ENCODE results near the gene FBXO5. TPM values are rescaled to one million over a fixed set of nuclear protein-coding genes. Genes with fewer than 3 reads are reported as not detected.
"Not testable (repeated sequence)": the region's sequence is repeated elsewhere in the genome, so short reads cannot be mapped to it uniquely, and the experiment has no call there.

FBXO5 gene
- polyA plus RNA-seq, 1 donor (not counting 4 experiments of a cell fraction or from before 2014, with no cell fraction given): 9.0 TPM

DNA sequence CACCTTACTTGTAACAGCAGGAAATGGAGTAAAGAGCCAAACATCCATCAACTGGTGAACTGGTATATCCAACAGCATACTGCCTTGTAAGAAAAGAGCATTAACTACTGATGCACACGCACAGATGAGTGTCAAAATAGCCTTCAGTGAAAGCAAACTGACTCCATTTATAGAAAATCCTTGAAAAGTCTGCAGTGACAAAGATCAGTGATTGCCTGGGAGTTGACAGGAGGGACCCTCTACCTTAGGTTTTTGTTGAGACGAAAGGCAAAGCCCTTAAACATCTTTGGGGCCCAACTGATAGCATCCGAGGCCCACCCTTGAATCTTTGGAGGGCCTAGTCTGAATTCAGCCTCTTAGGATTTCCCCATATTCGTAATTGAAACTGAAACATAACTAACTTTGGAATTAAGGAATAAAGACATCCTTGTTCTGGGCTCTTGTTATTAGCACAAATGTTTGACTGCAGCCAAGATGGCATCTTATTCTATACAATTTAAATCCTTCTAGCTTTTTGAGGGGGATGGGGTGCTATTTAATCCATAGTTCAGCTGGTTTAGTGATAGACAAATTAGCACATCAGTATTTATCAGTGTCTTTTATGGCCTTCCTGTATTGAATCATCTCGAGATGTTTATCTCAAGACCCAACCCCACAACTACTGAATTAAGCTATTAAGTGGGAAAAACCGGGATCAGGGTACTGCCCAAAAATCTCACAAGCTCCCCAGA is 13.0 kb downstream of the FBXO5 start:
- Histone ChIP-seq H2AFZ (ENCODE audit: control insufficient read depth, low read length) (no peak overlapping the region), H4K20me1 (ENCODE audit: control insufficient read depth, extremely low read depth, insufficient read depth, low read length) (no peaks in the 10 kb centered on the region), H3K4me2 (ENCODE audit: control insufficient read depth, extremely low read depth, insufficient read depth, low read depth, low read length) (no peak overlapping the region), H3K4me3 (ENCODE audit: control insufficient read depth in 2 of 3, extremely low read depth in 1 of 3, insufficient read depth in 2 of 3, low read depth in 1 of 3, low read length in 3 of 3) (no peak overlapping the region), H3K27ac (ENCODE audit: control insufficient read depth, insufficient read depth, low read length) (no peak overlapping the region), H3K79me2 (ENCODE audit: control insufficient read depth, insufficient read depth, low read length) (peaks cover 17% of the 10 kb centered on the region), H3K27me3 (ENCODE audit: control insufficient read depth, extremely low read depth, insufficient read depth, low read length) (no peaks in the 10 kb centered on the region), H3K36me3 (ENCODE audit: control insufficient read depth in 2 of 2, extremely low read depth in 1 of 2, insufficient read depth in 2 of 2, low read length in 2 of 2) (peaks cover 0 to 13% of the 10 kb centered on the region in 2 experiments), H3K4me1 (ENCODE audit: control insufficient read depth, extremely low read depth, insufficient read depth, low read length) (no peaks in the 10 kb centered on the region), H3K9me1 (ENCODE audit: control insufficient read depth, extremely low read depth, insufficient read depth, low read length) (no peaks in the 10 kb centered on the region), H3K9ac (ENCODE audit: control insufficient read depth, extremely low read depth, insufficient read depth, low read length) (no peak overlapping the region), H3K9me3 (ENCODE audit: control insufficient read depth, low read depth, low read length) (no peaks in the 10 kb centered on the region)
- DNase-seq (ENCODE audit: low read depth, low spot score) (no peak), FAIRE-seq (no peak)
- no peak for TF ChIP-seq EZH2 (IDR thresholded peaks at IDR 0.05; ENCODE audit: low read length)
- TF ChIP-seq, protein P1, sequence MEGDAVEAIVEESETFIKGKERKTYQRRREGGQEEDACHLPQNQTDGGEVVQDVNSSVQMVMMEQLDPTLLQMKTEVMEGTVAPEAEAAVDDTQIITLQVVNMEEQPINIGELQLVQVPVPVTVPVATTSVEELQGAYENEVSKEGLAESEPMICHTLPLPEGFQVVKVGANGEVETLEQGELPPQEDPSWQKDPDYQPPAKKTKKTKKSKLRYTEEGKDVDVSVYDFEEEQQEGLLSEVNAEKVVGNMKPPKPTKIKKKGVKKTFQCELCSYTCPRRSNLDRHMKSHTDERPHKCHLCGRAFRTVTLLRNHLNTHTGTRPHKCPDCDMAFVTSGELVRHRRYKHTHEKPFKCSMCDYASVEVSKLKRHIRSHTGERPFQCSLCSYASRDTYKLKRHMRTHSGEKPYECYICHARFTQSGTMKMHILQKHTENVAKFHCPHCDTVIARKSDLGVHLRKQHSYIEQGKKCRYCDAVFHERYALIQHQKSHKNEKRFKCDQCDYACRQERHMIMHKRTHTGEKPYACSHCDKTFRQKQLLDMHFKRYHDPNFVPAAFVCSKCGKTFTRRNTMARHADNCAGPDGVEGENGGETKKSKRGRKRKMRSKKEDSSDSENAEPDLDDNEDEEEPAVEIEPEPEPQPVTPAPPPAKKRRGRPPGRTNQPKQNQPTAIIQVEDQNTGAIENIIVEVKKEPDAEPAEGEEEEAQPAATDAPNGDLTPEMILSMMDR (optimal IDR thresholded peaks at IDR 0.05 in 1 of 3, IDR thresholded peaks at IDR 0.05 in 1 of 3, conservative IDR thresholded peaks at IDR 0.05 in 1 of 3; ENCODE audit: extremely low read depth in 1 of 3, insufficient read depth in 2 of 3, low read length in 3 of 3): no peak
- dilution Hi-C loops (cut with MboI; ENCODE audit: extremely low pct_ligation_motif_present, low sequenced_read_pairs): no loop called here

DNA sequence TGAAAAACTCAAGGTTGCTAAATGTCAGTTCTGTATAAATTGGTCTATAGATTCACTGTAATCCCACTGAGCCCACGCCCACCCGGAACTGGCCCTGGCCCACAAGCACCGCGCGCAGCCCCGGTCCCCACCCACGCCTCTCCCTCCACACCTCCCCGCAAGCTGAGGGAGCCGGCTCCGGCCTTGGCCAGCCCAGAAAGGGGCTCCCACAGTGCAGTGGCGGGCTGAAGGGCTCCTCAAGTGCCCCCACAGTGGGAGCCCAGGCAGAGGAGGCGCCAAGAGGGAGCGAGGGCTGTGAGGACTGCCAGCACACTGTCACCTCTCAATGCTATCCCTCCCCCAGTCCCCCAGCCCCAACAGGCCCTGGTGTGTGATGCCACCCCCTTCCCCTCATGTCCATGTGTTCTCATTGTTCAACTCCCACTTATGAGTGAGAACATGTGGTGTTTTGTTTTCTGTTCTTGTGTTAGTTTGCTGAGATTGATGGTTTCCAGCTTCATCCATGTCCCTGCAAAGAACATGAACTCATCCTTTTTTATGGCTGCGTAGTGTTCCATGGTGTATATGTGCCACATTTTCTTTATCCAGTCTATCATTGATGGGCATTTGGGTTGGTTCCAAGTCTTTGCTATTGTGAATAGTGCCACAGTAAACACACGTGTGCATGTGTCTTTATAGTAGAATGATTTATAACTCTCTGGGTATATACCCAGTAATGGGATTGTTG is 16.5 kb downstream of the FBXO5 start:
- H3K9ac ChIP-seq (ENCODE audit: control insufficient read depth, extremely low read depth, insufficient read depth, low read length); H3K36me3 ChIP-seq (ENCODE audit: control insufficient read depth in 2 of 2, extremely low read depth in 1 of 2, insufficient read depth in 2 of 2, low read length in 2 of 2); FAIRE-seq; H3K4me2 ChIP-seq (ENCODE audit: control insufficient read depth, extremely low read depth, insufficient read depth, low read depth, low read length); H3K27me3 ChIP-seq (ENCODE audit: control insufficient read depth, extremely low read depth, insufficient read depth, low read length); DNase-seq (ENCODE audit: low read depth, low spot score); H3K9me3 ChIP-seq (ENCODE audit: control insufficient read depth, low read depth, low read length); H3K9me1 ChIP-seq (ENCODE audit: control insufficient read depth, extremely low read depth, insufficient read depth, low read length); H4K20me1 ChIP-seq (ENCODE audit: control insufficient read depth, extremely low read depth, insufficient read depth, low read length); H3K4me3 ChIP-seq (ENCODE audit: control insufficient read depth in 2 of 3, extremely low read depth in 1 of 3, insufficient read depth in 2 of 3, low read depth in 1 of 3, low read length in 3 of 3); H3K4me1 ChIP-seq (ENCODE audit: control insufficient read depth, extremely low read depth, insufficient read depth, low read length); dilution Hi-C loops (cut with MboI; ENCODE audit: extremely low pct_ligation_motif_present, low sequenced_read_pairs); H3K79me2 ChIP-seq (ENCODE audit: control insufficient read depth, insufficient read depth, low read length); H3K27ac ChIP-seq (ENCODE audit: control insufficient read depth, insufficient read depth, low read length); H2AFZ ChIP-seq (ENCODE audit: control insufficient read depth, low read length): not testable (repeated sequence)
